Rectal smooth muscle tissue (tissue), 1 donor: ENCODE data around the gene BTBD1.
"Not testable (repeated sequence)": the region's sequence is repeated elsewhere in the genome, so short reads cannot be mapped to it uniquely, and the experiment has no call there.

Experiments
- H3K27ac ChIP-seq: one replicate; pipeline ENCODE4 v1.7.0; 2013; ENCODE audit warnings: low read depth, low read length, inconsistent platforms
- H3K27me3 ChIP-seq: one replicate; pipeline ENCODE4 v1.7.0; 2013; ENCODE audit warnings: low read length; ENCODE audit not compliant: control insufficient read depth, insufficient read depth
- H3K36me3 ChIP-seq: one replicate; pipeline ENCODE4 v1.7.0; 2013; ENCODE audit warnings: low read length; ENCODE audit not compliant: control insufficient read depth, insufficient read depth
- H3K4me1 ChIP-seq: one replicate; pipeline ENCODE4 v1.7.0; 2013; ENCODE audit warnings: low read length; ENCODE audit not compliant: control insufficient read depth, insufficient read depth
- H3K4me3 ChIP-seq: one replicate; pipeline ENCODE4 v1.7.0; 2013; ENCODE audit warnings: low read length
- H3K9ac ChIP-seq: one replicate; pipeline ENCODE4 v1.7.0; 2013; ENCODE audit warnings: low read length

BTBD1 gene

GRCh38 chr15:83087576-83087975 lies 20.5 kb upstream of the BTBD1 start:
- no peak overlapping the region for H3K27ac ChIP-seq
- no peak overlapping the region for H3K4me3 ChIP-seq
- H3K36me3 ChIP-seq = no peaks in the 10 kb centered on the region
- H3K27me3 ChIP-seq = no peaks in the 10 kb centered on the region
- H3K9ac ChIP-seq = no peak overlapping the region
- H3K4me1 ChIP-seq = no peaks in the 10 kb centered on the region

- not testable (repeated sequence) for H3K27me3 ChIP-seq, H3K4me3 ChIP-seq, H3K9ac ChIP-seq, H3K4me1 ChIP-seq, H3K27ac ChIP-seq, H3K36me3 ChIP-seq
Observed at GRCh38 chr15:83085864-83086552, 19.0 kb upstream of the BTBD1 start.

- H3K4me1 ChIP-seq, H3K36me3 ChIP-seq, H3K27me3 ChIP-seq, H3K27ac ChIP-seq, H3K4me3 ChIP-seq, H3K9ac ChIP-seq: not testable (repeated sequence)
Observed at GRCh38 chr15:83085461-83085860, 18.4 kb upstream of the BTBD1 start.

- Histone ChIP-seq H3K27ac (no peak overlapping the region), H3K36me3 (no peaks in the 10 kb centered on the region), H3K27me3 (no peaks in the 10 kb centered on the region), H3K9ac (no peak overlapping the region), H3K4me1 (no peaks in the 10 kb centered on the region), H3K4me3 (no peak overlapping the region)
Observed at GRCh38 chr15:83082730-83083386, 15.8 kb upstream of the BTBD1 start.

- no peak overlapping the region for H3K4me3 ChIP-seq
- H3K9ac ChIP-seq = no peak overlapping the region
- H3K27me3 ChIP-seq = no peaks in the 10 kb centered on the region
- H3K4me1 ChIP-seq = no peaks in the 10 kb centered on the region
- no peaks in the 10 kb centered on the region for H3K36me3 ChIP-seq
- H3K27ac ChIP-seq = no peak overlapping the region
Observed at GRCh38 chr15:83081256-83082014, 14.4 kb upstream of the BTBD1 start.

- no peaks in the 10 kb centered on the region for H3K4me1 ChIP-seq
- no peak overlapping the region for H3K27ac ChIP-seq
- no peak overlapping the region for H3K4me3 ChIP-seq
- H3K27me3 ChIP-seq = no peaks in the 10 kb centered on the region
- no peak overlapping the region for H3K9ac ChIP-seq
- H3K36me3 ChIP-seq = no peaks in the 10 kb centered on the region
Observed at GRCh38 chr15:83078712-83079111, 11.7 kb upstream of the BTBD1 start.

- Histone ChIP-seq H3K27me3 (no peaks in the 10 kb centered on the region), H3K27ac (no peak overlapping the region), H3K9ac (no peak overlapping the region), H3K4me3 (no peak overlapping the region), H3K4me1 (no peaks in the 10 kb centered on the region), H3K36me3 (no peaks in the 10 kb centered on the region)
Observed at GRCh38 chr15:83077491-83078230, 10.6 kb upstream of the BTBD1 start.

GRCh38 chr15:83069211-83069642 lies 2.2 kb upstream of the BTBD1 start:
- H3K36me3 ChIP-seq, H3K4me1 ChIP-seq, H3K9ac ChIP-seq, H3K4me3 ChIP-seq, H3K27me3 ChIP-seq, H3K27ac ChIP-seq: not testable (repeated sequence)

GRCh38 chr15:83068054-83068453 lies 1.0 kb upstream of the BTBD1 start:
- H3K9ac ChIP-seq = no peak overlapping the region
- peak overlapping the region; percentile 94 for H3K27ac ChIP-seq
- peak overlapping the region; percentile 69 for H3K4me3 ChIP-seq

GRCh38 chr15:83067638-83067962 lies 548 bp upstream of the BTBD1 start:
- Histone ChIP-seq H3K4me3 (peak overlapping the region; percentile 69), H3K9ac (peak overlapping the region; percentile 7), H3K36me3 (no peaks in the 10 kb centered on the region), H3K27ac (peak overlapping the region; percentile 94), H3K27me3 (no peaks in the 10 kb centered on the region), H3K4me1 (peaks cover 13% of the 10 kb centered on the region)

More at GRCh38 chr15:83068054-83068453, 1.0 kb upstream of the BTBD1 start:
- no peaks in the 10 kb centered on the region for H3K36me3 ChIP-seq
- H3K27me3 ChIP-seq = no peaks in the 10 kb centered on the region
- peaks cover 11% of the 10 kb centered on the region for H3K4me1 ChIP-seq

- Histone ChIP-seq H3K36me3 (no peaks in the 10 kb centered on the region), H3K27ac (peak overlapping the region; percentile 94), H3K4me1 (peaks cover 19% of the 10 kb centered on the region), H3K9ac (peak overlapping the region; percentile 58), H3K27me3 (no peaks in the 10 kb centered on the region), H3K4me3 (peak overlapping the region; percentile 69)
Observed at GRCh38 chr15:83066034-83066733, 868 bp downstream of the BTBD1 start.

- H3K9ac ChIP-seq = no peak overlapping the region
- peaks cover 19% of the 10 kb centered on the region for H3K4me1 ChIP-seq
- H3K36me3 ChIP-seq = no peaks in the 10 kb centered on the region
- no peak overlapping the region for H3K27ac ChIP-seq
- H3K27me3 ChIP-seq = no peaks in the 10 kb centered on the region
- peak overlapping the region; percentile 69 for H3K4me3 ChIP-seq
Observed at GRCh38 chr15:83065431-83065830, 1.6 kb downstream of the BTBD1 start.
